ENCODE data around the gene CDC6. TPM values are rescaled to one million over a fixed set of nuclear protein-coding genes. Genes with fewer than 3 reads are reported as not detected.
"Not testable (repeated sequence)": the region's sequence is repeated elsewhere in the genome, so short reads cannot be mapped to it uniquely, and the experiment has no call there.

CDC6 gene
- total RNA-seq, 1 experiment from 2014 or later, result 44.9 TPM

DNA sequence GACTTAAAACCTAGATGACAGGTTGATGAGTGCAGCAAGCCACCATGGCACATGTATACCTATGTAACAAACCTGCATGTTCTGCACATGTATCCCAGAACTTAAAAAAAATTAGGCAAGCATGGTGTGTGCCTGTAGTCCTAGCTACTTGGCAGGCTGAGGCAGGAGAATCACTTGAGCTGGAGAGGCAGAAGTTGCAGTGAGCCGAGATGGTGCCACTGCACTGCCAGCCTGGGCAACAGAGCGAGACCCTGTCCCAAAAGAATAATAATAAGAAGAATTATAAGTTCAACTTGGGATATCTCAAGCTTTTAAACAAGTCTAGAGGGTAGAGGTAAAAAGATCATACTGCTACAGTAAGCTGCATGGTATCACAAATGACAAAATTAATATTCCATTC, 9.8 kb downstream of the CDC6 start:
- ChIA-PET CTCF (no interaction called here), POLR2A (ENCODE audit: unreplicated experiment) (no interaction called here)
- H3K36me3 ChIP-seq (ENCODE audit: low read depth), result peaks cover 18% of the 10 kb centered on the region
- TF ChIP-seq EZH2 (IDR thresholded peaks at IDR 0.05; ENCODE audit: low read depth), result no peak
- TF ChIP-seq, protein P1, sequence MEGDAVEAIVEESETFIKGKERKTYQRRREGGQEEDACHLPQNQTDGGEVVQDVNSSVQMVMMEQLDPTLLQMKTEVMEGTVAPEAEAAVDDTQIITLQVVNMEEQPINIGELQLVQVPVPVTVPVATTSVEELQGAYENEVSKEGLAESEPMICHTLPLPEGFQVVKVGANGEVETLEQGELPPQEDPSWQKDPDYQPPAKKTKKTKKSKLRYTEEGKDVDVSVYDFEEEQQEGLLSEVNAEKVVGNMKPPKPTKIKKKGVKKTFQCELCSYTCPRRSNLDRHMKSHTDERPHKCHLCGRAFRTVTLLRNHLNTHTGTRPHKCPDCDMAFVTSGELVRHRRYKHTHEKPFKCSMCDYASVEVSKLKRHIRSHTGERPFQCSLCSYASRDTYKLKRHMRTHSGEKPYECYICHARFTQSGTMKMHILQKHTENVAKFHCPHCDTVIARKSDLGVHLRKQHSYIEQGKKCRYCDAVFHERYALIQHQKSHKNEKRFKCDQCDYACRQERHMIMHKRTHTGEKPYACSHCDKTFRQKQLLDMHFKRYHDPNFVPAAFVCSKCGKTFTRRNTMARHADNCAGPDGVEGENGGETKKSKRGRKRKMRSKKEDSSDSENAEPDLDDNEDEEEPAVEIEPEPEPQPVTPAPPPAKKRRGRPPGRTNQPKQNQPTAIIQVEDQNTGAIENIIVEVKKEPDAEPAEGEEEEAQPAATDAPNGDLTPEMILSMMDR (conservative IDR thresholded peaks at IDR 0.05), result no peak
- H3K4me3 ChIP-seq, result no peak overlapping the region
- no peak overlapping the region for H3K4me2 ChIP-seq
- H3K9me3 ChIP-seq (ENCODE audit: insufficient read depth, low read depth), result no peaks in the 10 kb centered on the region
- H3K27me3 ChIP-seq (ENCODE audit: insufficient read depth, low read depth), result no peaks in the 10 kb centered on the region
- no peak overlapping the region for H2AFZ ChIP-seq
- H3K9me2 ChIP-seq (ENCODE audit: insufficient read depth), result no peaks in the 10 kb centered on the region
- BruUV-seq (replicated peaks), result no TSS peak
- intact Hi-C loops (cut with micrococcal nuclease; ENCODE audit: unreplicated experiment), result no loop called here
- H3K79me2 ChIP-seq (ENCODE audit: low read depth), result no peaks in the 10 kb centered on the region
- peaks cover 54% of the 10 kb centered on the region for H3F3A ChIP-seq (ENCODE audit: insufficient read depth, low read depth)
- H3K27ac ChIP-seq, result no peak overlapping the region
- no peaks in the 10 kb centered on the region for H3K4me1 ChIP-seq (replicated peaks; ENCODE audit: insufficient read depth)
- H4K20me1 ChIP-seq (ENCODE audit: insufficient read depth), result no peaks in the 10 kb centered on the region; the same call in 1 of the 2 replicates
- no peak for DNase-seq

DNA sequence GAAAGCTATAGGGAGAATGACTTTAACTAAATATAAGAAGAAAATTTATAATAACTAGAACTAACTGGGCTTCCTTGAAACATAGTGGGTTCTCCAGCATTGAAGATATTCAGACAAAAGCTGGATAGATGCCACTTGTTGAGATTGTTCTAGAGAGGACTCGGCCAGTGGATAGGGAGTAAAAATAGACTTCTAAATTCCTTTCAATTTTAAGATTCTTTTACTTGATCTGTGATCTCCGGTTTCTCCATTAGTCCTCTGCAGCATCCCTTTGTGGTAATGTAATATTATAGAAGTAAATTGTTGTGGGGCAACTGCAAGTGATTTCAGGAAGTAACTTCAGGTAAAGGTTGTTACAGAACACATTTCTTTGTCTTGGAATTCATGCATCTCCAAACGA, 11.0 kb downstream of the CDC6 start:
- DNase-seq, result no peak
- H4K20me1 ChIP-seq (ENCODE audit: insufficient read depth), result no peaks in the 10 kb centered on the region
- H3K4me1 ChIP-seq (replicated peaks; ENCODE audit: insufficient read depth), result peaks cover 6% of the 10 kb centered on the region
- H3K4me3 ChIP-seq, result no peak overlapping the region
- ChIA-PET CTCF (no interaction called here), POLR2A (ENCODE audit: unreplicated experiment) (no interaction called here)
- intact Hi-C loops (cut with micrococcal nuclease; ENCODE audit: unreplicated experiment), result no loop called here
- H3K27me3 ChIP-seq (ENCODE audit: insufficient read depth, low read depth), result no peaks in the 10 kb centered on the region
- no peak overlapping the region for H3K27ac ChIP-seq
- no peaks in the 10 kb centered on the region for H3K9me2 ChIP-seq (ENCODE audit: insufficient read depth)
- no TSS peak for BruUV-seq (replicated peaks)
- H3K36me3 ChIP-seq (ENCODE audit: low read depth), result peaks cover 10% of the 10 kb centered on the region; the same call in 1 of the 2 replicates
- H3K4me2 ChIP-seq, result no peak overlapping the region
- no peak overlapping the region for H2AFZ ChIP-seq
- no peaks in the 10 kb centered on the region for H3K79me2 ChIP-seq (ENCODE audit: low read depth)
- H3F3A ChIP-seq (ENCODE audit: insufficient read depth, low read depth), result peaks cover 47% of the 10 kb centered on the region
- TF ChIP-seq, protein P1 (conservative IDR thresholded peaks at IDR 0.05), result no peak
- TF ChIP-seq EZH2 (IDR thresholded peaks at IDR 0.05; ENCODE audit: low read depth), result no peak
- no peaks in the 10 kb centered on the region for H3K9me3 ChIP-seq (ENCODE audit: insufficient read depth, low read depth)

DNA sequence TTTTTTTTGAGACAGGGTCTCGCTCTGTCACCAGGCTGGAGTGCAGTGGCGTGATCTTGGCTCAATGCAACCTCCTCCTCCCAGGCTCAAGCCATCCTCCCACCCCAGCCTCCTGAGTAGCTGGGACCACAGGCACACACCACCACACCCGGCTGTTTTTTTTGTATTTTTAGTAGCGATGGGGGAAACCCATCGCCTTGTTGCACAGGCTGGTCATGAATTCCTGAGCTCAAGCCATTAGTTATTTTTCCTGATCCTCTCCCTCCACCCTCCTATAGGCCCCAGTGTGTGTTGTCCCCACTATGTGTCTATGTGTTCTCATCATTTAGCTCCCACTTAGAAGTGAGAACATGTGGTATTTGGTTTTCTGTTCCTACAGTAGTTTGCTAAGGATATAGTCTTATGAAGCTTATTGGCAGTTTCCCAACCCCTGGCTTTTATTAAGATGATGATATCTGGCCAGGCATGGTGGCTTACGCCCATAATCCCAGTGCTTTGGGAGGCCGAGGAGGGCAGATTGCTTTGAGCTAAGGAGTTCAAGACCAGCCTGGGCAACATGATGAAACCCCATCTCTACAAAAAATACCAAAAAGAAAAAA, 11.6 kb downstream of the CDC6 start:
- H2AFZ ChIP-seq; H3K36me3 ChIP-seq (ENCODE audit: low read depth); H3K4me2 ChIP-seq; H4K20me1 ChIP-seq (ENCODE audit: insufficient read depth); H3K9me3 ChIP-seq (ENCODE audit: insufficient read depth, low read depth); intact Hi-C loops (cut with micrococcal nuclease; ENCODE audit: unreplicated experiment); H3K27ac ChIP-seq; BruUV-seq (replicated peaks); H3K9me2 ChIP-seq (ENCODE audit: insufficient read depth); H3K27me3 ChIP-seq (ENCODE audit: insufficient read depth, low read depth); H3K79me2 ChIP-seq (ENCODE audit: low read depth); DNase-seq; H3K4me3 ChIP-seq: not testable (repeated sequence)
- CTCF ChIA-PET, result interaction anchor here (0.6 kb wide), 3 partner anchors 48 to 240 kb away, joined by 3 to 6 read pairs (median 5); no protein-coding TSS in a partner anchor
- Histone ChIP-seq H3F3A (ENCODE audit: insufficient read depth, low read depth) (peaks cover 42% of the 10 kb centered on the region), H3K4me1 (replicated peaks; ENCODE audit: insufficient read depth) (peaks cover 12% of the 10 kb centered on the region)
- POLR2A ChIA-PET (ENCODE audit: unreplicated experiment), result interaction anchor here (0.6 kb wide), 1 partner anchor 145 kb away, joined by 14 read pairs; no protein-coding TSS in a partner anchor

DNA sequence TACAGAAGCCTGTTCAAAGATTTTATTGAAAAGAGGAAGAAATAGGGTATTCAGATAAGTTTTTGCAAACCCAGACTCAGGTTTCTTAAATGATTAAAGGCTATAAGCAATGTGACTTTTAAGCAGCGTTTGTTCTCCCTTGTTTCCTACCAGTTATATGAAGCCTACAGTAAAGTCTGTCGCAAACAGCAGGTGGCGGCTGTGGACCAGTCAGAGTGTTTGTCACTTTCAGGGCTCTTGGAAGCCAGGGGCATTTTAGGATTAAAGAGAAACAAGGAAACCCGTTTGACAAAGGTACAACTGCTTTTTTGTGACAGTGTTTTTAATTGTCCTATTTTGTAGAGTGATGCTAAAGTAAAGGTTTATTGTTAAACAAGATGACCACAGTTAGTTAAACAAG, 13.6 kb downstream of the CDC6 start:
- POLR2A ChIA-PET (ENCODE audit: unreplicated experiment), result no interaction called here

More for the DNA sequence above, 13.6 kb downstream of the CDC6 start:
- H3K4me2 ChIP-seq, result no peak overlapping the region
- DNase-seq, result no peak
- CTCF ChIA-PET, result interaction anchor here (0.8 kb wide), 1 partner anchor 1355 kb away, joined by 19 read pairs; no protein-coding TSS in a partner anchor
- H2AFZ ChIP-seq, result no peak overlapping the region
- peaks cover 44% of the 10 kb centered on the region for H3F3A ChIP-seq (ENCODE audit: insufficient read depth, low read depth)
- H3K27ac ChIP-seq, result no peak overlapping the region
- no peaks in the 10 kb centered on the region for H3K9me3 ChIP-seq (ENCODE audit: insufficient read depth, low read depth)
- no peaks in the 10 kb centered on the region for H4K20me1 ChIP-seq (ENCODE audit: insufficient read depth)
- peaks cover 29% of the 10 kb centered on the region for H3K4me1 ChIP-seq (replicated peaks; ENCODE audit: insufficient read depth)
- H3K79me2 ChIP-seq (ENCODE audit: low read depth), result no peaks in the 10 kb centered on the region
- no peak overlapping the region for H3K4me3 ChIP-seq
- no peak for TF ChIP-seq EZH2 (IDR thresholded peaks at IDR 0.05; ENCODE audit: low read depth)
- TF ChIP-seq, protein P1 (conservative IDR thresholded peaks at IDR 0.05), result peak; percentile 47
- no peaks in the 10 kb centered on the region for H3K9me2 ChIP-seq (ENCODE audit: insufficient read depth)
- no peaks in the 10 kb centered on the region for H3K27me3 ChIP-seq (ENCODE audit: insufficient read depth, low read depth)
- intact Hi-C loops (cut with micrococcal nuclease; ENCODE audit: unreplicated experiment), result loop anchor here (2.0 to 5.0 kb wide), 2 partner anchors 231 to 259 kb away; no protein-coding TSS in a partner anchor
- H3K36me3 ChIP-seq (ENCODE audit: low read depth), result peaks cover 1% of the 10 kb centered on the region; the same call in 1 of the 2 replicates
- no TSS peak for BruUV-seq (replicated peaks)
